ENCODE results near the gene PRKAG3. TPM values are rescaled to one million over a fixed set of nuclear protein-coding genes. Genes with fewer than 3 reads are reported as not detected.

The PRKAG3 gene
- total RNA-seq, 1 experiment from 2014 or later = 0.46 TPM

DNA sequence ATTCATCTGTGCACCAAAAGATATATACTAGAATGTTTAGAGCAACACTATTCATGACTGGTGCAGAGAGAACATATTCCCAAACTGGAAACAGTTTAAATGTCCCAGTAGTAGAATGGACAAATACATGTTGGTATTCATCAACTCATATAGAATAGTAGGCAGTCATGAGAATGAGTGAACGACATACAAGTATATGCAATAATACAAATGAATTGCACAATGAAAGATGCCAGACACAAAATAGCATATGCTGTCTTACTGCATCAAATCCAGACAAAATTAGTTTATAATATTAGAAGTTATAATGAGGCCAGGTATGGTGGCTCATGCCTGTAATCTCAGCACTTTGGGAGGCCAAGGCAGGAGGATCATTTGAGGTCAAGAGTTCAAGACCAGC, 8.3 kb upstream of the PRKAG3 start:
- DNase-seq (ENCODE audit: low read depth) = no peak

GRCh38 chr2:218839430-218839829, 7.8 kb upstream of the PRKAG3 start:
- DNase-seq (ENCODE audit: low read depth) = no peak

- DNase-seq (ENCODE audit: low read depth) = no peak
Observed at GRCh38 chr2:218837495-218837894, 5.9 kb upstream of the PRKAG3 start.

- DNase-seq (ENCODE audit: low read depth) = peak; percentile 60
Observed at GRCh38 chr2:218834685-218835084, 3.1 kb upstream of the PRKAG3 start.

DNA sequence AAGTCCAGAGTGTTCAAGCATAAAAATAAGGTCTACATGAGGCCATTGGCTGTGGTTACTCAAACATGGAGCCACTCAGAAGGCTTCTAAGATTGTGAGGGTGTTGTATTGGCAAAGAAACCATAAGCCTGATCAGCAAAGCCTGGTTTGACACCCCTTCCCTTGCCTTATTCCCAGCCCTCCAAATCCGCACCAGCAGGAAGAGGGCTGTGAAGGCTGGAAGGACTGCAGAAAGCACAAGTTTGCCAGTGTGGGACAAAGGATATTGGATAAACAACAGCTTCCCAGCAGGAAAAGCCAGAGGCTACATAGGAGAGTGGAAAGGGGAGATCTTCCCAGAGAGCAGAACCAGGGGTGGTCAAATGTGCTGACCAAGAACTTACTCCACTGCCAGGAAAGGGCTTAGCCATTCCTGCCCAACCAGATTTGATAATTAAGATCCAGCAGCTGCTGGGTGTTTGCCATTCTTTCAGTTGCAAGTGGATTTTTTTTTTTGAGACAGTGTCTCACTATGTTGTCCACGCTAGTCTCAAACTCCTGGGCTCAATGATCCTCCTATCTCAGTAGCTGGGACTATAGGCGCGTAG, 1.5 kb upstream of the PRKAG3 start:
- DNase-seq (ENCODE audit: low read depth) = peak; percentile 51

DNA sequence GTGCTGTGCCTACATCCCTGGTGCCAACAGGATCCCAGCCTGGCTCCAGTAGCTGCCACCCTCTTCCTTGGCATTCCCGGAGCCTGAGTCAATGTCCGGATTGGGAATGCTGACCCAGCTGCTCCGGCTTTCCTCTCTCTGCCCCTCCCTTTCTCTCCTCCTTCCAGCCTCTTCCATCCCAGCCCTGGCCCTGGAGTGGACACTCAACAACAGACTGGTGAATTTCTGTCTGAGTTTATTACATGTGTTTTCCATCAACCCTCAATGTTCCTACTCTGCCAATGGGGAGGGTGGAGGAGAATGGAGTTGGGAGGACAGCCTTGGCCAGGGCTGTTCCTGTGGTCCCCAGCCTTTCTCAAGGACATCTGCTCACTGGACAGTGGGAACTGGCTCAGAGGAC, 917 bp upstream of the PRKAG3 start:
- DNase-seq (ENCODE audit: low read depth) = peak; percentile 84

GRCh38 chr2:218832081-218832480, 478 bp upstream of the PRKAG3 start:
- no peak for DNase-seq (ENCODE audit: low read depth)

DNA sequence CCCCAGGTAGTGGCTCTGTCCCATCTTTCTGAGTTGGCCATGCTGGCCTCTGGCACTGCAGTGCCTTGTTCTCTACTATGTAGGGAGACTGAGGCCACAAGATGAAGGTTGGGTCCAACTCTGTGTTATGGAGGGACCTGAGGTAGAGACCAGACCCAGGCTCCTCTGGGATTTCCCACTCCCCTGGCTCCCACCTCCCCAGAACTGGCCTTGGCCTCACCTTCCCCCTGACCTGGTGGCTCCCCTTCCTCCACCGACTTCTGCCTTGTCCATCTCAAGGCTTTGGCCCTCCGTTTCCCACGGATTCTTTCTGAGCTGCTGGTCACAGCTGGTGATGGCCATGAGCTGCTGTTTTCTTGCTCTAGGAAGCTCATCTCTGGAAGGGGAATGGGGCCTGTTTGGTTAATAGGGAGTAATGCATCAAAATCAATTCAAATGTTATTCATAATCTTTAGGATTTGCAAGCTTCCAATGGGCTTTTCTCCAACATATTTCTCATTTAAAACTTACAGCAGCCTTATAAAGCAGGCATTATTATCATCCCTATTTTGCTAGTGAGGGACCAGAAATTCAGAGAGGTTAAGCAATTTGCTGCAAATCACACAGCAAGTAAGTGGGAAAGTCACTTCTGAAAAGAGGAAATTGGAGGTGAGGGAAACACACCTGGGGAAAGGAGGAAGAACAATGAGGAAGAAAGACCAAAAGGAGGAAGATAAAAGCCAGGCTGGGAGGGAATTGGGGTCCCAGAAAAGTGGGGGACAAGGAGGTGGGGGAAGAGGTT, 887 bp downstream of the PRKAG3 start:
- no peak for DNase-seq (ENCODE audit: low read depth)

- DNase-seq (ENCODE audit: low read depth) = no peak
Observed at GRCh38 chr2:218829868-218830451, 1.6 kb downstream of the PRKAG3 start.

- no peak for DNase-seq (ENCODE audit: low read depth)
Observed at GRCh38 chr2:218828477-218828778, 3.2 kb downstream of the PRKAG3 start.

DNA sequence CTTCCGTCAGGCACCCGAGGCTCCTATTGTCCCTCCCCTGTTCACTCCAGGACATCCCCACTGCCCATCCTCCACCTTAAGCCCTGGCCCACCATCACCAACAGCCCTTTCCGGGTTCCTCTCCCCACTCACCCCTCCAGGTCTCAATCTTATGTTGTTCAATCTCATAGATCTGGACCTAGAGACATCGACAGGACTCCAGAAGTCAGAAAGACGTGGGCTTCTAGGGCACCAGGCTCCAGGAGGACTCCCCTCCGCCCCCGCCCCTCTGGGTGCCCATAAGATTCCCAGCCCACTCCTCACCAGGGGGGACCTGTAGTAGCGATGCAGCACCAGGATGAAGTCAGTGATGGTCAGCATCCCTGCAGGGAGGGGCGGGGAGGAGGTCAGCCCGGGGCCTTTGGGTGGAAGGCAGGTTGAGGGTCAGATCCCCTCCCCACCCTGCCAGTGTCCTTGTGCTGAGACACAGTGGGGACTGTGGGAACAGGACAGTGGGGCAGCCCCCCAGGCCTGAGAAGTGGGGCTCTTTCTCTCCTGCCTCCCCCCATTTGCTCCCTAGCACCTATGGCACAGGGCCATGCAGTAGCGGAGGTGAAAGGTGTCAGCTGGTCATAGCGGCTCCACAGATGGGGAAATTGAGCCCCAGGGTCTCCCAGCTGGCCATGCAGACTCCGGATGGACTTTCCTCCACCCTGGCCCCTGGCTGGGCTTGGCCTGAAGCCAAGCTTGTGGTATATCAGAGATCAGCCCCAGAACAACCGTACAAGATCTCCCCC, 3.7 kb downstream of the PRKAG3 start:
- no peak for DNase-seq (ENCODE audit: low read depth)

- DNase-seq (ENCODE audit: low read depth) = no peak
Observed at GRCh38 chr2:218826791-218827190, 4.8 kb downstream of the PRKAG3 start.

GRCh38 chr2:218824004-218824403, 7.6 kb downstream of the PRKAG3 start:
- DNase-seq (ENCODE audit: low read depth) = no peak

- DNase-seq (ENCODE audit: low read depth) = no peak
Observed at GRCh38 chr2:218823196-218823855, 8.3 kb downstream of the PRKAG3 start.

GRCh38 chr2:218822622-218823021, 9.0 kb downstream of the PRKAG3 start:
- no peak for DNase-seq (ENCODE audit: low read depth)

GRCh38 chr2:218821605-218822211, 9.9 kb downstream of the PRKAG3 start:
- no peak for DNase-seq (ENCODE audit: low read depth)

GRCh38 chr2:218820746-218821369, 10.7 kb downstream of the PRKAG3 start:
- no peak for DNase-seq (ENCODE audit: low read depth)

- DNase-seq (ENCODE audit: low read depth) = no peak
Observed at GRCh38 chr2:218819093-218819492, 12.5 kb downstream of the PRKAG3 start.

DNA sequence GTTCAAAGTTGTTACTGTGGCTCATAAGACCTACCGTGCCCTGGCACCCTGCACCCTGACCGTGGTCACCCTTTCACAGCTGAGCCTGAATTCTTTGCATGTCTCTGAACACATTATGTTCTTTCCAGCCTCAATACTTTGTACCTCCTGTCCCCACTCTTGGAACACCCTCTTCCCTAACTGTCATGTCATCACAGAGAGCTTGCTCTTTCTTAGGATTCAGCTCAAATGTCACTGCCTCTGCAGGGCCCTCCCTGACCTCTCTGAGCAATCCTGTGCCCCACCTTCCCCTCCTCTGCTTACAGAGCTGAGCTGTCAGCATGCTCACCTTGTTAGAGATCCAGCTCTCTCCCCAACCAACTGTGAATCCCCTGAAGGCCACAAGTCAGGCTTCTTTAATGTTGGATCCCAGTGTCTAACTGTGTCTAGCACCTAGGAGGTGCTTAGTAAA, 15.0 kb downstream of the PRKAG3 start:
- DNase-seq (ENCODE audit: low read depth) = no peak

GRCh38 chr2:218815649-218816048, 16.0 kb downstream of the PRKAG3 start:
- DNase-seq (ENCODE audit: low read depth) = no peak

- no peak for DNase-seq (ENCODE audit: low read depth)
Observed at GRCh38 chr2:218815244-218815637, 16.4 kb downstream of the PRKAG3 start.
